Measurements from ENCODE around the gene SERPINI1.

- TF ChIP-seq POLR2A (IDR thresholded peaks at IDR 0.05; ENCODE audit: low read length) (no peak), GATA1 (IDR thresholded peaks at IDR 0.05; ENCODE audit: low read depth, low read length) (no peak)
These were observed 2.5 kb downstream of the SERPINI1 start for GRCh38 chr3:167738037-167738436.

All from erythroblast (primary cell).